HG02763 (cell line): ENCODE measurements around the gene KIRREL2.

ENCODE experiments used
- ATAC-seq: cut with Tn5 transposase; IDR thresholded peaks from one replicate; pipeline ENCODE4 v1.9.1; 2021; ENCODE audit warnings: mild to moderate bottlenecking, moderate library complexity; ENCODE audit not compliant: unreplicated experiment

The KIRREL2 gene

DNA sequence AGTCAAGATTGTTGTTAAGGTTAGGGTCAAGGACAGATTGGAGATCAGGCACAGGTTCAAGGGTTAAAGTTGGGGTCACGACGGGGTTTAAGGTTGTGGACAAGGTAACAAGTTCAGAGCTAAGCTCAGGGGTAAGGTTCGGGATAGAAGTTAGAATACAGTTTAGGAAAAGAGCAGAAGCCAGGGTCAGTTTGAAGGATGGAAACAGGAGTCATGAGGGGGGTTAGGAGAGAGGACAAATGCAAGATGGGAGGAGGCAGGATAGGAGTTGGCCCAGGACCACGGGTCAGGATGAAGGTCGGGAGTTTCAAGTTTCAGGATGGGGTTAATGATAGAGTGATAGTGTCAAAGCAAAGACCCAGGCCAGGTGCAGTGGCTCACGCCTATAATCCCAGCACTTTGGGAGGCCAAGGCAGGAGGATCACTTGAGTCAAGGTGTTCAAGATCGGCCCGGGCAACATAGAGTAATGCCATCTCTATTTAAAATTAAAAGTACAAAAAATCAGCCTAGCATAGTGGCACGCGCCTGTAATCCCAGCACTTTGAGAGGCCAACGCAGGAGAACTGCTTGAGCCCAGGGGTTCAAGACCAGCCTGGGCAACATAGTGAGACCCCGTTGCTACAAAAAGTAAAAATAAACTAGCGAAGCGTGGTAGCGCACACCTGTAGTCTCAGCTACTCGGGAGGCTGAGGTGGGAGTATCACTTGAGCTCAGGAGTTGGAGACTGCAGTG lies 12.1 kb upstream of the KIRREL2 start:
- ATAC-seq, result no peak

- no peak for ATAC-seq
Measured at GRCh38 chr19:35845215-35846037, 11.3 kb upstream of the KIRREL2 start.

- no peak for ATAC-seq
Measured at GRCh38 chr19:35846038-35846668, 10.6 kb upstream of the KIRREL2 start.

DNA sequence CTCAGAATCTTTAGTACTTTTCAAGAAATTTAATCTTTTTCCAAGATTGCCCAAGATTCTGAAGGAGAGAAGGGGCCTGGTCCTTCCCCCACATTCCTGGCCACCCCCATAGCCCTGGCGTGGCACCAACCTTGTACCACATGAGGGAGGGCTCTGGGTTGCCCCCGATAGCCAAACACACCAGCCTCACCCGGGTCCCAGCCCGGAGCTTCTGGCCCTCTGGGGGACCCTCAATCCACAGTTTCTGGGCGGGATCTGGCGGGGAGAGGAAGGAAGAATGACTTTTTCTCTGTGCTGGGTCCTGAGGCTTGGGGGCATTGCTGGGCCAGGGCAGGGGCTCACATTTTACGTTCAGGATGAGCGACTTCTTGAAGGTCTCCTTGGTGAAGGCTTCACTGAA lies 8.8 kb upstream of the KIRREL2 start:
- ATAC-seq, result no peak

DNA sequence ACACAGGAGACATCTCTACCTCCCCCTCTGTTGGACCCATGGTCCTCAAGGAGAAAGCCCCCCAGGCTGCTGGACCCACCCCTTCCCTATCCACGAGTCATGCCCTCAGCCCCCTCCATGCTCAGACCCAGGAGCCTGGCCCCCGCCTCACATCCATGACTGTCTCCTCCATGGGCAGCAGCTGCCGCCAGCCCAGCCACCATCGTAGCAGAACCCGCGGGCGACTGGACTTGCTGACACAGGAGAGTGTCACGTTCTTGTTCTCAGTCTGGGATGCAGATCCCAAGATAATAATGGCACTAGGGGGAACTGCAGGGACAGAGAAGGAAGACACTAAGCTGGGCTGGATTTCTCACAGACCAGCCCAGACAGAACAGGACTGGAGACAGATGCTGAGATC lies 8.2 kb upstream of the KIRREL2 start:
- ATAC-seq, result no peak

DNA sequence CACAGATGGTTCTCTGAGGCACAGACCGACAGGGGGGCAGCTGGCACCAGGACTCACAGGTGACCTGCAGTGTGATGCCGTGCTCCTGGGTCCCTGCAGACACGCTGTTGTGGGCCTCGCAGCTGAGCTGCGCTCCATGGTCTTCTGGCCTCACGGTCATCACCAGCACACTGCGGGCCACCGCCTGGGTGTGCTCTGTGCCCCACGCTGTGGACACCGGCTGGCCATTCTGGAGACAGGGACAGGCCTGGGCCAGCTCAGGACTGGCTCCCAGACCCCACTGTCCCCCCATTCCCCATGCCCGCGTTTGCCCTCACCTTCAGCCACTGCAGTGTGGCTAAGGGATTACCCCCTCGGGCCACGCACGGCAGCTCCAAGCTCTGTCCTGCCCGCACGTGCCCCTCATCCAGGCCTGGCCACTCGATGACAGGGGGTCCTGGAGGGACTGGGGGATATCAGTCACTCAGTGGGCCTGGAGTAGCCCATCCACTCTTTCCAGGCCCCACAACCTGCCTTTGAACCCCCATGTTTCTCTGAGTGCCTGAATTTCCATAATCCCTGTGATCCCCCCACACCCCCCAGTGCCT lies 7.7 kb upstream of the KIRREL2 start:
- no peak for ATAC-seq

DNA sequence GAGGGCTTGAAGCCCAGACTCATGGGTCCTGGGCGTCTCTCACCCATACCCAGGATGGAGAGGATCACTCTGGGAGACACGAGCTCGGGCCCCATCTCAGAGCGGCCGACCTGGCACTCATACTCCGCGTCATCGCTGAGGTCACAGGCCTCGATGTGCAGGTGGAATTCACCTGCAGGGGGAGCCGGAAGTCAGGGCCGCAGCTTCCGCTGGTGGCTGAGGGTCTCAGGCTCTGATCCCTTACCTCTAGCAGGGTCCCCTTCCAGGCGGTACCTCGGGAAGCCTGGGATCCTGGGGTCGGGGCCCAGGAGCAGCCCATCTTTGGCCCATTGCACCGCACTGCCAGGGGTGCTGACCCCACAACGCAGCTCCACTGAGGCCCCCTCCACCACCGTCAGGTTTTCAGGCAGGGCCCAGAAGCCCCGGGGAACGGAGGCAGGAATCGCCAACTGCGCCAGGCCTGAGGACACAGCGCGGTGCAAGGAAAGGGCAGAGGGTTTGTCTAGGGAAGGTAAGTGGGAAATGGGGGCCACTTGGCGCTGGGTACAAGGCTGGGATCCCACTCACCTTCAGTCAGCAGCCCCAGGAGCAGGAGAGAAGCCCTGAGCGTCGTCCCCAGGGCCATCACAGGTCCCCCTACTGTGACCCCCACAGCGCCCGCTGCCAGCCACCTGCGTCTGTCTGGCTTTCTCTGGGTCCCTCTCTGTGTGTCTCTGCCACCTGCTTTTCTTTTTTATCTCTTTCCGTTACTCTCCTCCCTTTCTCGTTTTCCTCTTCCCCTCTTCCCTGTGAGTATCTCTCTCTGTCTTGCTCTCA lies 5.3 kb upstream of the KIRREL2 start:
- no peak for ATAC-seq

DNA sequence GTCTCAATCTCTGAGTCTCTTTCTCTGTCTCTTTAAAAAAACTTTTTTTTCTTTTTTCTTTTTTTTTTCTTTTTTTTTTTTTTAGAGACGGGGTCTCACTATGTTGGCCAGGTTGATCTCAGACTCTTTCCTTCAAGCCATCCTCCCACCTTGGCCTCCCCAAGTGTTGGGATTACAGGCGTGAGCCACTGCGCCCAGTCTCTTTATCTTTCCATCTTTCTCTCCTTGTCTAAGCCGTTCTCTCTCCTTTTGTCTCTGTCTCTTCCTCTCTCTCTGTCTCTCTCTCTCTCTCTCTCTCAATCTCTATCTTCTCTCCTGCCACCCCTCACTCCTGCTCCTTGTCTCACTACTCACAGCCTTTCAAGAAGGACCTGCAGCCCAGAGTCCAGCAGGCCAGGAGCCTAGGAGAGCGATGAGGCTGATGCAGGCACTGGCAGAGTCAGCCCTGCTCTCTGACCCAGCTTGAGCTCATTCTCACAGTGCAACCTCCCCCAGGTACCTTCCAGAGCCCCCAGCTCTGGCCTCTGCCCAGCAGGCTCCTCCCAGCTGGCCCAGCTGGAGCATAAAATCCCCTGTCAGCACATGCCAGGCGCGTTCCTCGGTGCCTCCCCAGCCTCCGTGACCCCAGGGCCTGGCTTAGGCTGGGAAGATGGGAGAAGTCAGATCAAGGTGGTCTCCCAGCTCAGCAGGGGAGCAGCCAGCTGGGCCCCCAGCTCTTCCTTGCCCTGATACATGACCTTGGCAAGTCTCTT lies 4.5 kb upstream of the KIRREL2 start, which contains the start of gene NPHS1:
NPHS1 (minus strand) TSS at position 476 of the 752 bp plus-strand sequence. CDS start 667 bp downstream, outside the sequence.
- no peak for ATAC-seq

GRCh38 chr19:35853038-35853756 lies 3.5 kb upstream of the KIRREL2 start:
- no peak for ATAC-seq

DNA sequence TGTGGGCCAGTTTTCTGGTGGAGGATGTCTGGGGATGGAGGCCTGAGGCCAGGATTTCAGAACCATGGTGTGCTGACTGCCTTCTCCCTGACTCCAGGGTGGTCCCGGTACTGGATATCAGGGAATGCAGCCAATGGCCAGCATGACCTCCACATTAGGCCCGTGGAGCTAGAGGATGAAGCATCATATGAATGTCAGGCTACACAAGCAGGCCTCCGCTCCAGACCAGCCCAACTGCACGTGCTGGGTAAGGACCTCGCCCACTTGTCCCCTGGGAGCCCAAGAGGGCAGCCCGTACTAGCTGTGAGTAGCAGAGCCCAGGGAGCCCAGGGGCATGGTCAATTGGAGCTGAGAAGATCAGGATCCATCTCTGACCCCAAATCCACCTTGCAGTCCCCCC lies 1.6 kb downstream of the KIRREL2 start:
- ATAC-seq, result no peak

- no peak for ATAC-seq
Measured at GRCh38 chr19:35859414-35859813, 2.7 kb downstream of the KIRREL2 start.

DNA sequence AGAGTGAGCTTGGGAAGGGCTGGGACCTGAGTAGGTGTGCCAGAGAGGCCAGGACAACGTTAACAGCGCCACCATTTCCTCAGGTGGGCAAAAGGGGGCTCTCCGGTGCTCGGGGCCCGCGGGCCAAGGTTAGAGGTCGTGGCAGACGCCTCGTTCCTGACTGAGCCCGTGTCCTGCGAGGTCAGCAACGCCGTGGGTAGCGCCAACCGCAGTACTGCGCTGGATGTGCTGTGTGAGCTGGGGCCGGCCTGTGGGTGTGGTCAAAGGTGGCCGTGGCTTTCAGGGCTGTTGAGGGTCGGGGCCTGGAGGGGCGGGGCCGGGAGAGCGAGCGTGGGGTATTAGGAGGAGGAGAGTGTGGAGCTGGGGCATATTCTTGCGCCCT lies 3.7 kb downstream of the KIRREL2 start:
- no peak for ATAC-seq

DNA sequence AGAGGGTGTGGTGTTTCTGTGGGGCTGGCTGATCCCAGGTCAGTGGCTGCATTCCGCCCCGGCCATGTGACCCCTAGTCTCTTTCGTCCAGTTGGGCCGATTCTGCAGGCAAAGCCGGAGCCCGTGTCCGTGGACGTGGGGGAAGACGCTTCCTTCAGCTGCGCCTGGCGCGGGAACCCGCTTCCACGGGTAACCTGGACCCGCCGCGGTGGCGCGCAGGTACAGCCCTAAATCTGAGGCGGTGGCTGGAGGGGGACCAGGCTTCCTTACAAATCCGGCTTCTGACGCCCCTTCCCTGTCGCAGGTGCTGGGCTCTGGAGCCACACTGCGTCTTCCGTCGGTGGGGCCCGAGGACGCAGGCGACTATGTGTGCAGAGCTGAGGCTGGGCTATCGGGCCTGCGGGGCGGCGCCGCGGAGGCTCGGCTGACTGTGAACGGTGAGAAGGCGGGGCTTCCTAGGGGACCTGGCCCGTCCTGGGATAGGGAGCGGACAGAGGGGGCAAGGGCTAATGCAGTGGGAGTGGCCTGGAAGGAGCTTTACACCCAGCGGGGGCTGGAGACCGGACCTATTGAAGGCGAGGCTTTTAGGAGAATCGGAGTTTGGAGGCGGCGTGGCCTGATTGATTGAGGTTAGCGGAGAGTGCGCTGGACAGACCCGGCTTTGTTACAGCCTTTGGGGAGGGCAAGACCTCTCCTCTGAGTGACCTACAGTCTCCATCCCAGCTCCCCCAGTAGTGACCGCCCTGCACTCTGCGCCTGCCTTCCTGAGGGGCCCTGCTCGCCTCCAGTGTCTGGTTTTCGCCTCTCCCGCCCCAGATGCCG lies 4.3 kb downstream of the KIRREL2 start:
- ATAC-seq, result no peak

DNA sequence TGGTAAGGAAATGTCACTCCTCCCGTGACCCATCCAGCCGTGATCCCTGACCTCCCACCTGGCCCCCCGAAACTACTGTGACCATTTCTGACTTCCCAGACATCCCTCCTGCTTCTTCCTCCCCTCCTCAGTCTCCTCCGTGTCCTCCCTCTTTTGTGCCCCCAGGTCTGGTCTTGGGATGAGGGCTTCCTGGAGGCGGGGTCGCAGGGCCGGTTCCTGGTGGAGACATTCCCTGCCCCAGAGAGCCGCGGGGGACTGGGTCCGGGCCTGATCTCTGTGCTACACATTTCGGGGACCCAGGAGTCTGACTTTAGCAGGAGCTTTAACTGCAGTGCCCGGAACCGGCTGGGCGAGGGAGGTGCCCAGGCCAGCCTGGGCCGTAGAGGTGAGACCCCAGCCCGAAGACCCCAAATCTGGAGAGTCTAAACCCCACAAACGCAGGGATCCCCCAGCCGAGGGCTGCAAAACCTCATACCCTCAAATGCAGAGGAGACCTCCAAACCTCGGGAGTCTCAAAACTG lies 5.0 kb downstream of the KIRREL2 start:
- no peak for ATAC-seq

DNA sequence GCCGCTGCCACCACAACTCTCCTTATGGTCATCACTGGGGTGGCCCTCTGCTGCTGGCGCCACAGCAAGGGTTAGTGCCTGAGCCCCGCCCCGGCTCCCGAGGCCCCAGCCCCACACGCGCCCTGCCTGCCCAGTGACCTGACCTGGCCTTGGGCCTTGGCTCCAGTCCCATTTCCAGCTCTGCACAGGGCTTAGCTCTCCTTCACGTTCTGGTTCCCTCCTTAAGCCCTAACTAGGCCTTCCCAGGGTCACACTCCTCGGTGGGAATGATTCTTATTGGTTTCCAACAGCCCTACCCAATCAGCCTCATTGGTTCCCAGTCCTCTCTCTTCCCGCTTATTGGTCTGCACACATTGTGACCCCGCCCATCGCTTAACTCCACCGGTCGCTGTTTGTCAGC lies 5.8 kb downstream of the KIRREL2 start:
- ATAC-seq, result no peak

DNA sequence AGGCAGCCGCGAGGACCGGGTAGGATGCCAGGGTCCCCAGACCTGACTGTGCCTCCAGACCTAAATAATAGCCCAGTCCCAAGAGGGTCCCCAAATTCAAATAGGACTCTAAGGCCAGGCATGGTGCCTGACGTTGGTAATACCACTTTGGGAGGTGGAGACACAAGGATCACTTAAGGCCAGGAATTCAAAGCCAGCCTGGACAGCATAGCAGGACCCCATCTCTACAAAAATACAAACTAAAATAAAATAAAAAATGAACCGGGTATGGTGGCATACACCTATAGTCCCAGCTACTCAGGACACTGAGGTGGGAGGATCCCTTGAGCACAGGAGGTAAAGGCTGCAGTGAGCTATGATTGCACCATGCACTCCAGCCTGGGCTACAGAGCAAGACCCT lies 6.3 kb downstream of the KIRREL2 start:
- ATAC-seq, result no peak

GRCh38 chr19:35868172-35868822 lies 11.6 kb downstream of the KIRREL2 start, which contains the start of gene APLP1:
TSS of gene APLP1 (plus strand) at chr19:35868574. CDS start at chr19:35868637, 63 bp downstream.
- ATAC-seq, result no peak
